A549 (cell line): ENCODE measurements around the gene ZKSCAN1. TPM values are rescaled to one million over a fixed set of nuclear protein-coding genes. Genes with fewer than 3 reads are reported as not detected.

Experiments
- ATAC-seq, 2 experiments: fragments of 200-7000 bp in 1 of 2; fragments of >200 bp in 1 of 2; cut with Nextera tagmentation in 1 of 2; cut with Tn5 transposase in 1 of 2; 3 replicates each; pipeline versions ENCODE4 v1.8.0 to v1.9.1; 2018 to 2020; ENCODE audit warnings: mild to moderate bottlenecking in 1 of 2, moderate library complexity in 1 of 2
- CTCF ChIA-PET: fragments of 300-600 bp; sonication (Branson Sonifier 250); formaldehyde crosslinking; extraction: SDS; loops from one replicate; lab custom pipeline; 2021; ENCODE audit warnings: antibody characterized with exemption, inconsistent platforms; lab: Yijun Ruan, JAX
- POLR2A ChIA-PET: fragments of 350-600 bp; formaldehyde crosslinking; extraction: SDS; loops from one replicate; lab custom pipeline; 2021; ENCODE audit warnings: antibody characterized with exemption, inconsistent platforms; lab: Yijun Ruan, JAX
- DNase-seq, 2 experiments: peaks; one replicate each; pipeline versions ENCODE4 v3.0.0 to v3.0.0-alpha.2; 2011 to 2016; ENCODE audit warnings: low read depth in 1 of 2, low spot score in 1 of 2
- FAIRE-seq: peaks from 2 replicates; lab custom pipeline; 2011; peaks lifted over from hg19 to GRCh38; lab: Jason Lieb, UNC
- H3K27ac ChIP-seq, 2 experiments: fragments of >200 bp; sonication (Bioruptor Twin); formaldehyde crosslinking; 3 replicates each; pipeline ENCODE4 v1.5.1; 2016 to 2017
- H3K4me1 ChIP-seq: fragments of >200 bp; sonication (Bioruptor Twin); formaldehyde crosslinking; 3 replicates; pipeline ENCODE4 v1.6.1; 2016
- H3K4me2 ChIP-seq: fragments of >200 bp; sonication (Bioruptor Twin); formaldehyde crosslinking; 3 replicates; pipeline ENCODE4 v1.6.1; 2016
- H3K4me3 ChIP-seq: fragments of >200 bp; sonication (Bioruptor Twin); formaldehyde crosslinking; 3 replicates; pipeline ENCODE4 v1.5.1; 2016
- H3K9me3 ChIP-seq: fragments of >200 bp; sonication (Bioruptor Twin); formaldehyde crosslinking; 3 replicates; pipeline ENCODE4 v1.6.1; 2016
- ATOH8 ChIP-seq: fragments of 250-450 bp; sonication (Bioruptor Pico); IDR thresholded peaks from 2 replicates; pipeline ENCODE4 v1.5.0; 2020; ENCODE audit warnings: low read depth, mild to moderate bottlenecking, moderate library complexity
- CEBPB ChIP-seq, 2 experiments: fragments of >200 bp in 1 of 2; sonication (Bioruptor Twin) in 1 of 2; formaldehyde crosslinking in 1 of 2; IDR thresholded peaks; 2 replicates each; pipeline ENCODE4 v1.6.1; 2012 to 2016
- E2F6 ChIP-seq: IDR thresholded peaks from 2 replicates; pipeline ENCODE4 v1.6.1; 2012; ENCODE audit warnings: low read depth, borderline replicate concordance
- EHF ChIP-seq: fragments of 250-450 bp; sonication (Bioruptor Pico); IDR thresholded peaks from 2 replicates; pipeline ENCODE4 v1.5.0; 2020; ENCODE audit warnings: mild to moderate bottlenecking
- EHMT2 ChIP-seq: fragments of 200-600 bp; sonication (generic); IDR thresholded peaks from 2 replicates; pipeline ENCODE4 v1.6.1; 2016; ENCODE audit warnings: antibody characterized with exemption, low read depth, mild to moderate bottlenecking, moderate library complexity
- ESRRA ChIP-seq: fragments of 150-350 bp; IDR thresholded peaks from 2 replicates; pipeline ENCODE4 v1.6.1; 2014; ENCODE audit warnings: mild to moderate bottlenecking, low read length, borderline replicate concordance
- FOXS1 ChIP-seq: fragments of 250-450 bp; sonication (Bioruptor Pico); IDR thresholded peaks from 2 replicates; pipeline ENCODE4 v1.5.0; 2020; ENCODE audit warnings: mild to moderate bottlenecking, moderate library complexity
- HES2 ChIP-seq: fragments of >200 bp; sonication (Bioruptor Twin); formaldehyde crosslinking; IDR thresholded peaks from 2 replicates; pipeline ENCODE4 v1.6.1; 2016
- HMGXB4 ChIP-seq: fragments of 250-450 bp; sonication (Bioruptor Pico); IDR thresholded peaks from 2 replicates; pipeline ENCODE4 v1.5.0; 2021; ENCODE audit warnings: mild to moderate bottlenecking, moderate library complexity, borderline replicate concordance
- HOXB13 ChIP-seq: fragments of 250-450 bp; sonication (Bioruptor Pico); IDR thresholded peaks from 2 replicates; pipeline ENCODE4 v1.5.0; 2020; ENCODE audit warnings: low read depth, mild to moderate bottlenecking, moderate library complexity
- HOXB5 ChIP-seq: fragments of 250-450 bp; sonication (Bioruptor Pico); IDR thresholded peaks from 2 replicates; pipeline ENCODE4 v1.5.0; 2020; ENCODE audit warnings: mild to moderate bottlenecking, moderate library complexity
- JUN ChIP-seq, 2 experiments: fragments of >200 bp; sonication (Bioruptor Twin); formaldehyde crosslinking; IDR thresholded peaks; 2 replicates in 1 of 2; 3 replicates in 1 of 2; pipeline ENCODE4 v1.6.1; 2016 to 2017
- KDM5A ChIP-seq: fragments of 200-600 bp; sonication (generic); IDR thresholded peaks from 2 replicates; pipeline ENCODE4 v1.6.1; 2016; ENCODE audit warnings: antibody characterized with exemption, mild to moderate bottlenecking
- MAFK ChIP-seq: fragments of 450-650 bp; IDR thresholded peaks from 2 replicates; pipeline ENCODE4 v1.6.1; 2014; ENCODE audit not compliant: partially characterized antibody
- MAZ ChIP-seq: fragments of 150-350 bp; IDR thresholded peaks from 2 replicates; pipeline ENCODE4 v1.6.1; 2014; ENCODE audit warnings: antibody characterized with exemption, low read depth, low read length, borderline replicate concordance
- NPAS2 ChIP-seq: fragments of 250-450 bp; sonication (Bioruptor Pico); IDR thresholded peaks from 2 replicates; pipeline ENCODE4 v1.8.0; 2022; ENCODE audit warnings: mild to moderate bottlenecking, moderate library complexity, borderline replicate concordance
- POLR2AphosphoS2 ChIP-seq: conservative IDR thresholded peaks from 2 replicates; pipeline ENCODE4 v1.6.1; 2012; ENCODE audit warnings: low read length, improper control_type of control experiment, inconsistent platforms
- RCOR1 ChIP-seq: fragments of 150-350 bp; IDR thresholded peaks from 2 replicates; pipeline ENCODE4 v1.6.1; 2014; ENCODE audit warnings: antibody characterized with exemption, low read length, low read depth
- SMC3 ChIP-seq: fragments of >200 bp; sonication (Bioruptor Twin); formaldehyde crosslinking; IDR thresholded peaks from 3 replicates; pipeline ENCODE4 v1.6.1; 2018; ENCODE audit warnings: inconsistent platforms
- USF2 ChIP-seq: fragments of 450-650 bp; IDR thresholded peaks from 2 replicates; pipeline ENCODE4 v1.6.1; 2014; ENCODE audit warnings: antibody characterized with exemption
- ZNF302 ChIP-seq: fragments of 250-450 bp; sonication (Bioruptor Pico); IDR thresholded peaks from 2 replicates; pipeline ENCODE4 v1.9.0; 2021; ENCODE audit warnings: inconsistent platforms, mild to moderate bottlenecking, moderate library complexity
- WGBS: methylation state at CpG from one replicate; pipeline ENCODE4 v1.1.6; 2017; ENCODE audit errors: missing lambda C conversion rate; 5-methylcytosine and 5-hydroxymethylcytosine counted together
- polyA plus RNA-seq, 4 experiments: library from polyadenylated mRNA; depleted of rRNA in 3 of 4; stranded (reverse); fragments of >200 nt; fragmentation: RNase III in 1 of 4; extraction: RNeasy Plus Mini Kit Qiagen cat#74134 plus additional on column Dnase treatment in 1 of 4; gene quantifications; 2 replicates in 3 of 4; 3 replicates in 1 of 4; pipeline ENCODE4 v1.2.3, GENCODE V29; 2011 to 2017

The ZKSCAN1 gene
- polyA plus RNA-seq, 2 of the 4 experiments (the other 2 are of a cell fraction), result 11.4 to 23.9 TPM

- CTCF ChIA-PET, result interaction anchor here (1.6 to 3.8 kb wide), 2 partner anchors 12 to 71 kb away, joined by 5 to 28 read pairs; no protein-coding TSS in a partner anchor
- Histone ChIP-seq H3K4me3 (no peak overlapping the region), H3K9me3 (peaks cover 77% of the 10 kb centered on the region), H3K4me1 (no peaks in the 10 kb centered on the region), H3K27ac (no peak overlapping the region)
- FAIRE-seq (no peak), ATAC-seq (peak; percentile 8 to 10; a peak in 1 of 6 replicates)
- POLR2A ChIA-PET, result no interaction called here
- no peak for TF ChIP-seq EHMT2
- peak; percentile 13 to 28; a peak in 2 of 4 replicates for TF ChIP-seq CEBPB (IDR thresholded peaks at IDR 0.05)
- TF ChIP-seq ZNF302 (CRISPR knock-in tag), result no peak
- TF ChIP-seq NPAS2 (CRISPR knock-in tag), result no peak
- no peak for TF ChIP-seq USF2
- no peak for TF ChIP-seq SMC3
- no peak for TF ChIP-seq HES2
- no peak for TF ChIP-seq HOXB13 (CRISPR knock-in tag)
- TF ChIP-seq, all 56 proteins: peak for 1
- no peak for DNase-seq
- no peak overlapping the region for H3K4me2 ChIP-seq
- 87% methylated on average over 8 of the region's 8 CpGs for WGBS
Observed at GRCh38 chr7:100065452-100066186, 50.2 kb downstream of the ZKSCAN1 start.

GRCh38 chr7:100066953-100067352, 51.6 kb downstream of the ZKSCAN1 start:
- no peak for TF ChIP-seq E2F6
- no peak for TF ChIP-seq CEBPB (IDR thresholded peaks at IDR 0.05)
- TF ChIP-seq ESRRA, result no peak
- no peak for TF ChIP-seq EHF
- no peak for TF ChIP-seq RCOR1
- TF ChIP-seq HOXB5 (CRISPR knock-in tag), result no peak
- TF ChIP-seq MAZ, result no peak
- no peak for TF ChIP-seq ATOH8
- no peak for TF ChIP-seq MAFK
- no peak for TF ChIP-seq HMGXB4 (CRISPR knock-in tag)
- TF ChIP-seq KDM5A, result no peak
- no peak for TF ChIP-seq EHMT2
- TF ChIP-seq FOXS1 (CRISPR knock-in tag), result no peak
- TF ChIP-seq JUN (IDR thresholded peaks at IDR 0.05), result no peak
- TF ChIP-seq POLR2AphosphoS2, result no peak
- TF ChIP-seq, all 56 proteins: peak for 0
- peak in 1 of 2 experiments; percentile 23; a peak in 1 of 6 replicates for ATAC-seq
- FAIRE-seq, result no peak
- ChIA-PET CTCF (interaction anchor here (0.6 to 1.8 kb wide), 6 partner anchors 9 to 67 kb away, joined by 3 to 9 read pairs (median 4); no protein-coding TSS in a partner anchor), POLR2A (interaction anchor here (1.4 kb wide), 1 partner anchor 17 kb away, joined by 3 read pairs; the partner anchor contains the start of gene ZSCAN21)
- no peak for DNase-seq
- no peak overlapping the region for H3K27ac ChIP-seq
- H3K4me3 ChIP-seq, result no peak overlapping the region
- peaks cover 87% of the 10 kb centered on the region for H3K9me3 ChIP-seq
- WGBS, result over 99% methylated on average over 7 of the region's 7 CpGs
- H3K4me1 ChIP-seq, result no peaks in the 10 kb centered on the region
- no peak overlapping the region for H3K4me2 ChIP-seq
